SK-N-SH treated with all-trans-retinoic acid at 6 μM for 48 hours (cell line): ENCODE measurements around the gene RLBP1.

Experiments used
- ARNTL ChIP-seq: fragments of 450-650 bp; formaldehyde crosslinking; IDR thresholded peaks from 2 replicates; pipeline ENCODE4 v1.5.0; 2020; ENCODE audit warnings: low read depth, mild to moderate bottlenecking, moderate library complexity, borderline replicate concordance
- CREB5 ChIP-seq: fragments of 250-450 bp; sonication (Bioruptor Pico); IDR thresholded peaks from 2 replicates; pipeline ENCODE4 v1.5.1; 2020; ENCODE audit warnings: low read depth, mild to moderate bottlenecking, moderate library complexity
- CSDC2 ChIP-seq: fragments of 250-450 bp; sonication (Bioruptor Pico); IDR thresholded peaks from 2 replicates; pipeline ENCODE4 v1.5.0; 2020; ENCODE audit warnings: mild to moderate bottlenecking, moderate library complexity
- PATZ1 ChIP-seq: fragments of 250-450 bp; sonication (Bioruptor Pico); IDR thresholded peaks from 2 replicates; pipeline ENCODE4 v1.8.0; 2020; ENCODE audit warnings: mild to moderate bottlenecking, moderate library complexity, borderline replicate concordance
- POU6F1 ChIP-seq: fragments of 250-450 bp; sonication (Bioruptor Pico); IDR thresholded peaks from 2 replicates; pipeline ENCODE4 v1.8.0; 2021; ENCODE audit warnings: low read depth, mild to moderate bottlenecking, moderate library complexity, borderline replicate concordance
- RARB ChIP-seq: fragments of 250-450 bp; sonication (Bioruptor Pico); IDR thresholded peaks from 2 replicates; pipeline ENCODE4 v1.8.0; 2021; ENCODE audit warnings: mild to moderate bottlenecking, moderate library complexity
- TCF4 ChIP-seq: fragments of 250-450 bp; sonication (Bioruptor Pico); IDR thresholded peaks from 2 replicates; pipeline ENCODE4 v1.8.0; 2021; ENCODE audit warnings: mild to moderate bottlenecking, moderate library complexity, borderline replicate concordance
- TOX ChIP-seq: fragments of 250-450 bp; sonication (Bioruptor Pico); IDR thresholded peaks from 2 replicates; pipeline ENCODE4 v1.8.0; 2021; ENCODE audit warnings: mild to moderate bottlenecking, moderate library complexity, borderline replicate concordance
- TSHZ2 ChIP-seq: fragments of 250-450 bp; sonication (Bioruptor Pico); IDR thresholded peaks from 2 replicates; pipeline ENCODE4 v1.5.0; 2020; ENCODE audit warnings: mild to moderate bottlenecking, moderate library complexity
- ZFP3 ChIP-seq: fragments of 250-450 bp; sonication (Bioruptor Pico); IDR thresholded peaks from 2 replicates; pipeline ENCODE4 v1.5.0; 2020; ENCODE audit warnings: mild to moderate bottlenecking, moderate library complexity
- ZNF565 ChIP-seq: fragments of 450-650 bp; formaldehyde crosslinking; conservative IDR thresholded peaks from 2 replicates; pipeline ENCODE4 v1.5.0; 2020; ENCODE audit warnings: low read depth, mild to moderate bottlenecking, moderate library complexity
- ZNF70 ChIP-seq: fragments of 450-650 bp; formaldehyde crosslinking; IDR thresholded peaks from 2 replicates; pipeline ENCODE4 v1.5.0; 2020; ENCODE audit warnings: mild to moderate bottlenecking, moderate library complexity

- TF ChIP-seq RARB (CRISPR knock-in tag) (no peak), CREB5 (CRISPR knock-in tag) (no peak), TCF4 (no peak), ZNF70 (CRISPR knock-in tag) (no peak), PATZ1 (CRISPR knock-in tag) (no peak), CSDC2 (CRISPR knock-in tag) (no peak), ZFP3 (CRISPR knock-in tag) (no peak), TOX (CRISPR knock-in tag) (no peak), POU6F1 (CRISPR knock-in tag) (no peak), ZNF565 (CRISPR knock-in tag) (no peak), ARNTL (CRISPR knock-in tag) (no peak), TSHZ2 (no peak)
Observed at GRCh38 chr15:89184357-89184756, 37.0 kb downstream of the RLBP1 start.
